ENCODE data around the gene GNG12. TPM values are rescaled to one million over a fixed set of nuclear protein-coding genes. Genes with fewer than 3 reads are reported as not detected.
A peak's percentile ranks its signal among the peaks of the same experiment; 100 is the strongest.

GNG12 gene
- total RNA-seq: 10 to 100 TPM; 27.2 to 80.2 (median 44.6) TPM
- 10 to 100 TPM in 1 of 2 donors, 1 to 10 TPM in 1; 7.7 to 47.3 TPM for polyA plus RNA-seq
- long read RNA-seq, donor 1, full-length matches to known transcripts: 45 of 70 reads
- long read RNA-seq, donor 1, partial matches to known transcripts: 1 of 70 reads
- long read RNA-seq, donor 1, other reads (novel, unspliced or antisense): 24 of 70 reads
- long read RNA-seq, donor 2, full-length matches to known transcripts: 176 of 243 reads
- long read RNA-seq, donor 2, partial matches to known transcripts: 16 of 243 reads
- long read RNA-seq, donor 2, other reads (novel, unspliced or antisense): 51 of 243 reads
- long read RNA-seq, donor 3, full-length matches to known transcripts: 142 of 176 reads
- long read RNA-seq, donor 3, partial matches to known transcripts: 6 of 176 reads
- long read RNA-seq, donor 3, other reads (novel, unspliced or antisense): 28 of 176 reads

DNA sequence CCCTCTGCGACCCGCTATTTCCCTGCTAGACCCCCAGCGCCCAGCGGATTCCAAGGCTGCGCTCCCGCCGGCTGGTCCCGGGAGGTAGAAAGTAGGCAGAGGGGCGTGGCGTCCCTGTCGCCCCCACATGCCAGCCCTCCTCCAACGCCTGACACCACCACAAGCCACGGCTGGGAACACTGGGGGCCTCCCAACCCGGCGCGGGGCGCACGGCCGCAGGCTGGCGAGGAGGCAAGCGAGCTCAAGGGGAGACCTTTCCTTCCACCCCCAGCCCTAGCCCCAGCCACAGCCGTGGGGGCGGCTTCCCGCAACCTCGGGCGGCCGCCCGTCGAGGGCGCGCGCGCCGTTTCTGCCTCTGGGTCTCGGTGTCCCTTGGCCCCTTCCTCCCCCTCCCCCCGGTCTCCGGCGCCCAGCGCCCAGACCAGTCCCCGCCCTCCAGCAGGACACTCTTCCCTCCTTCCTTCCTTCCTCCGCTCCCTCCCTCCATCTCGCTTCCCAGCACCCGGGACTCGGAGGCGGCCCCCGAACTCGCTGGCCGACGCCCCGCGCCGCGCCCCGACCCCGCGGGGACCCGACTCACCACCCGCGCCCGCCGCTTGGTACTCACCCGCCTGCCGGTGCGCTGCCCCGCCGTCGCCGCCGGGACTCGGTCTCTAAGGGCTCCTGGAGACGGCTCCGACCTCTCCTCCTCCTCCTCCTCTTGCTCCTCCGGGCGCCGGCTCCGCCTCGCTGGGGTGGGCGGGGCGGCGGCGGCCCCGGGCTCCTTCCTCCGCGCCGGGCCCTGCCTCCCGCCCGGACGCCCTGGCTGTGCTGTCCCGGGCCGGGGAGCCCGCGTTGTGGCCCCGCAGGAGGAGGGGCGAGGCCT lies at the start of gene GNG12:
Gene GNG12, minus strand, starts transcription at position 731 of the 865 bp plus-strand sequence. CDS start 125,781 bp downstream, outside the sequence.
- peak within 1 kb of the TSS; percentile 37 to 86 (median 82) for H3K27ac ChIP-seq
- H3K4me1 ChIP-seq: peaks cover 0 to 26% (median 5%) of the 10 kb centered on the region in 12 donors
- DNase-seq (peak; percentile 71 to 85 (median 76)), ATAC-seq (peak; percentile 53 to 93 (median 80))
- H3K36me3 ChIP-seq: peaks cover 0 to 3% (median 0%) of the 10 kb centered on the region in 9 donors
- no peaks in the 10 kb centered on the region for H3K9me3 ChIP-seq
- TF ChIP-seq POLR2A (IDR thresholded peaks at IDR 0.05) (peak in 1 of 2 donors; percentile 25), CTCF (IDR thresholded peaks at IDR 0.05) (no peak)
- peaks cover 0 to 44% (median 0%) of the 10 kb centered on the region in 9 donors for H3K27me3 ChIP-seq
- WGBS, 4 donors: 0 to 1% (median 1%) methylated on average over 72 to 94 of the region's 94 CpGs
- peak within 1 kb of the TSS; percentile 66 to 93 (median 86) for H3K4me3 ChIP-seq
- intact Hi-C loops (cut with DNase I): loop anchor here in 8 of 10 donors (5.0 to 10.0 kb wide), 7 partner anchors 66 to 382 kb away; partner anchors contain the start of gene GADD45A (in 4 of the 8)

GRCh38 chr1:67882196-67882958 lies 49.1 kb upstream of the GNG12 start:
- no peak overlapping the region for H3K4me3 ChIP-seq
- H3K36me3 ChIP-seq: no peaks in the 10 kb centered on the region
- H3K4me1 ChIP-seq: peaks cover 0 to 5% (median 0%) of the 10 kb centered on the region in 12 donors
- TF ChIP-seq CTCF (IDR thresholded peaks at IDR 0.05): no peak
- TF ChIP-seq POLR2A (IDR thresholded peaks at IDR 0.05): no peak
- intact Hi-C loops (cut with DNase I): no loop called here
- no peak overlapping the region for H3K27ac ChIP-seq
- DNase-seq: no peak
- H3K27me3 ChIP-seq: no peaks in the 10 kb centered on the region
- ATAC-seq: no peak
- no peaks in the 10 kb centered on the region for H3K9me3 ChIP-seq

- Histone ChIP-seq H3K4me1 (peaks cover 0 to 5% (median 0%) of the 10 kb centered on the region in 12 donors), H3K9me3 (no peaks in the 10 kb centered on the region), H3K27ac (no peak overlapping the region), H3K4me3 (no peak overlapping the region), H3K27me3 (no peaks in the 10 kb centered on the region), H3K36me3 (no peaks in the 10 kb centered on the region)
- intact Hi-C loops (cut with DNase I): no loop called here
- TF ChIP-seq POLR2A (IDR thresholded peaks at IDR 0.05) (no peak), CTCF (IDR thresholded peaks at IDR 0.05) (no peak)
- peak; percentile 58 to 93 (median 84) for ATAC-seq
- peak in 1 of 5 donors; percentile 36 for DNase-seq
- WGBS, 4 donors: 32 to 34% (median 33%) methylated on average over 3 of the region's 3 CpGs
Observed at GRCh38 chr1:67880056-67880601, 46.9 kb upstream of the GNG12 start.

All from heart left ventricle (tissue), 16 donors.